NCI-H345 treated with DMSO at 0.1 percent for 48 hours (cell line): Measurements from ENCODE around the gene SERPINB12.

Experiments used
- DNase-seq: peaks from one replicate; lab custom pipeline; 2025; ENCODE audit not compliant: unreplicated experiment; lab: John Stamatoyannopoulos, UW

SERPINB12 gene

DNA sequence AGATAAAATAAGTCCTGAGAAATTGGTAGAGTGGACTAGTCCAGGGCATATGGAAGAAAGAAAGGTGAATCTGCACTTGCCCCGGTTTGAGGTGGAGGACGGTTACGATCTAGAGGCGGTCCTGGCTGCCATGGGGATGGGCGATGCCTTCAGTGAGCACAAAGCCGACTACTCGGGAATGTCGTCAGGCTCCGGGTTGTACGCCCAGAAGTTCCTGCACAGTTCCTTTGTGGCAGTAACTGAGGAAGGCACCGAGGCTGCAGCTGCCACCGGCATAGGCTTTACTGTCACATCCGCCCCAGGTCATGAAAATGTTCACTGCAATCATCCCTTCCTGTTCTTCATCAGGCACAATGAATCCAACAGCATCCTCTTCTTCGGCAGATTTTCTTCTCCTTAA lies 54.8 kb downstream of the SERPINB12 start:
- DNase-seq: no peak

DNA sequence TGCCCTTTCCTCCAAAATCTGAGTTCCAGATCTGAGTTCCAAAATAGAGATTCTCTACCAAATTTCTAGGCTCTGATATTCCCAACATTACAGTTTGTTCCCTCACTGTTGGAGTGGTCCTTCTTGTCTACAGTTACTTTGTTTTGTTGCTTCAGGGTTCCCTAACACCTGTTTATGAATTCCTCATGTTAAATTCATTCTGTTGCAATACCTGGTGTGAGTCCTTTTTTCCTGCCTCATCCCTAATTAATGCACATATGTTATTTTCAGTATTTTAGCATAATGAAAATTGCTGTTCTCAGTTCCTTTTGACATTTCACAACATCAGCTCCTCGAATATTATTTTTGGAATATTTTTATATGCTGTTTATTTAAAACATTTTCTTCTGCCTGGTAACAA lies 61.2 kb downstream of the SERPINB12 start:
- no peak for DNase-seq

DNA sequence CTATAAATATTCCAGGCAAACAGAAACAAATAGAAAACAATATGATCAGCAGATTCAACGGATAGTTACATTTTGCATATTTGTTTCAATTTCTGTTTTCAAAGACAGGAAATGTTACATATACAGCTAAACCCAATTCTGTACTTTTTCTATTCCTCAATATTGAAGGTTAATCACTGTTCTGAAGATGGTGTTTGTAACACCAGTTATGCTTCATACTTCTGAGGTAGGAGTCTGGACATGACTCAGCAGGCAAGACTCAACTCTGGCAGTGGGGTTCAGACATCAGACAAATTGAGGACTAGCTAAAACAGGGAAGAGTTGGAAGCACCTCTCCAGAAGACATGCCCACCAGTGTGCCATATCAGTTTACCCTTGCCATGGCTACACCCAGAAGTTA lies 61.6 kb downstream of the SERPINB12 start:
- DNase-seq: no peak

DNA sequence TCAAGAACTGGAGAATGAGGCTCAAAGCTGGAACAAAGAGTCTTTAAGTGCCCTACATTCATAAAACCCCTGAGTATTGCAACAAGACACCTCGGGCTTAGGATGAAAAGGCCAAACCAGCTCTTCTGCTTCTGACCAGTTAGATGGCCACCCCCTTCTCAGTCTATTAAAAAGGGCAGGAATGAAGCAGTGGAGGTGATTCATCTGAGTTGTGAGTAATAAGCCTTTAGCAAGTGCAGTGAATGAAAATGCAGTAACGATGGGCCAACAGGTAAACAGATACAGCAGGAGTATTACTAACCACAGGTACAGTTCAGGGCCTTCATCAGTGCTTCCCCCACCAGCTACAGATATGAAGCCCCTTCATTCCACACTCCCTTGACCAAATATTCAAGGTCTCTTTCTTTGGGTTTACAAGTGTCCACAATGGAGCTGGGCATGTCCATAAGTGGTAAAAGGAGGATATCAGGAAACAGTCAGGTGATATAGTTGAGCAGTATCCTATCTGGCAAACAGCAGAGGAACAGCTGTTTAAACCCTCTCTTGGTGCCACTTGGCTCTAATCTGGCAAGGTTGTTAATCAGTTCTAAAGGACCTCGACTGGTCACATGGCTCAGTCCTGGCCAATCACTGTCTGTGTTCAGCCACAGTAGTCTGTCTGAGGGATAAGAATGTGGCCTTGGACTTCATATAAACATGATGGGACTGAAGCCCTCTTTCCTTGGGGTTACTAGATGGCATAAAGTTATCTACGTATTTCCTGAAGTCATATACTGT lies 62.8 kb downstream of the SERPINB12 start:
- no peak for DNase-seq

DNA sequence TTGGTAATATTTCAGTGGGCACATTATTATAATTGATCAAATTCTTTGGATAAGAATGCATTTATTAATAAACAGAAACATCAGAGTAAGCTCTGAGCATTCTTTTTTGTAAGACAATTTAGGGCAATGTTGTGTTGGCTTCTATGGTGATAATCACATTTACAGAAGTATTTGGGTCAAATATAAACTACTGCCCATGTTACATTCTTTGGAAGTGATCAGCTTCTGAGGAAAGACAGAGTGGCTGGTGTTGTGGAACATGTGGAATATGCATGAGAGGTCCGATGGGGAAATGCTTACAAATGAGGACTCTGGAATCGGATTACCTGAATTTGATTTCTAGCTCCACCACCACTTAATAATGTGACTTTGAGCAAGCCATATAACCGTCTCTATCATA lies 64.4 kb downstream of the SERPINB12 start:
- DNase-seq: no peak

DNA sequence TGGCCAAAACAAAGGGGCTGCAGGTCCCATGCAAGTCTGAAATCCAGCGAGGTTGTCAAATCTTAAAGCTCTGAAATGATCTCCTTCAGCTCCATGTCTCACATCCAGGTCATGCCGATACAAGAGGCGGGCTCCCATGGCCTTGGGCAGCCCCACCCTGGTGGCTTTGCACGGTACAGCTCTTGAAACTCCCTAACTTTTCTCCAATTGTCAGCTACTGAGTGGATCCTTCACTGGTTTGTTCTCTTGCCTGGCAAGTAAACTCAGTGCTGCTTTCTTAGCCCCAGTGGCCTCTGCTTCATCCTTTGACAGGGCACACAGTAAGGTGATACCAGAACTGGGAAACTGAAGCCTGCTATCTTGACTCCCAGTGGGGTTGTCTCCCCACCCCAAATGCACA lies 71.3 kb downstream of the SERPINB12 start:
- DNase-seq: no peak

DNA sequence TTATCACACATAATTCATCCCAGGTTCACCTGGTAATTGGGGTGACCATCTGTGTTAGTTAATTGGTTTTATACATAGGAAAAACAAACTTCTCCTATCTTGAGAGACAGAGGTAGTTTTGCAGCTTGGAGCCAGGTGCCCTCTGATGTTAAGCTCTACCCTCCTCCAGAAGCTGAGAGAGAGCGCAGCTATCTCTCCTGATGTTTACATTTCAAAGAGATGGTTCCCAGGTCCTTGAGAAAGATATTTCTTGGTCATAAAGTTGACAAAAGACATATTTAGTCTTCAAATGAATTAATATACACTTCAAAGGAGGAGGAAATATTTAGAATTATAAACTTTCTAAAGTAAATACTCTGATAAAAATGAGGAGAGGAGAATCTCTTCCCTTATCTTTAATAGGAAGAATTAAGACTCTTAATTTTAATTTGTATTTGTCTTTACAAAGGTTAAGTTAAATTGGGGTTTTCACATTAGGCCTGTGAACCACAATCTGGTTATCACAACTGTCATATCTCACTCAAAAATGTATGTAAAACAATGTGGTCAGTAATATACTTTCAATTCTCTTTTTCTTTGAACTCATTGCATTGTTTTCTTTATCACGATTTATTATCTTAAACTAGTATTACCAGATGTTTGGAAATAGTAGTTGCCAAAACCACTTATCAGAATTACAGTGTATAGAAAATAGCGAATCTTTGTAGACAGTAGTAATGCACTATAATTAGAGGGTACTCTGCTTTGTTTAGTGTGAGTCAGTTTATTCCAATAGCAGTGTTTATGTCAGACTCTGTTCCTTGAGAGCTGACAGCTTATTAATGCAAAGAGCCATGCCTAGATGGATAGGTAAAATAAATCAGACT lies 75.1 kb downstream of the SERPINB12 start:
- DNase-seq: peak; percentile 39

DNA sequence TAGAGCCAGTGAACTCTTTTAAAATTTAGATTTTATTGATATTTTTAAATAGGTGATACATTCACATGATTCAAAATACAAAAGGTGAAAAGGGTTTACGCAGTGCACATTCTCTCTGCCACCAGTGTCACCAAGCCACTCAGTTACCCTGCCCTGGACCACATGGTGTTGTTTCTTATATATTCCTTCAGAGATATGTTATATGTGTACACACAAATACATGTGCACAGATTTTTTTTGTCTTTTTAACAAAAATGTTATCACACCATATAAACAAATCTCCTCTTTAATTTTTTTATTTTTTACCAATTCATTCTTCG lies 75.7 kb downstream of the SERPINB12 start:
- DNase-seq: no peak
